NCI-H345 treated with DMSO at 0.1 percent for 48 hours (cell line): ENCODE measurements around the gene CPVL.
A peak's percentile ranks its signal among the peaks of the same experiment; 100 is the strongest.

ENCODE experiments used
- DNase-seq: peaks from one replicate; lab custom pipeline; 2025; ENCODE audit not compliant: unreplicated experiment; lab: John Stamatoyannopoulos, UW

The CPVL gene

GRCh38 chr7:29053105-29053872 lies 93.0 kb downstream of the CPVL start:
- DNase-seq, result no peak

GRCh38 chr7:29046978-29047377 lies 99.4 kb downstream of the CPVL start:
- no peak for DNase-seq

- DNase-seq, result no peak
These were observed 100.9 kb downstream of the CPVL start for GRCh38 chr7:29045258-29046086.

- DNase-seq, result no peak
These were observed 101.8 kb downstream of the CPVL start for GRCh38 chr7:29044554-29044953.

GRCh38 chr7:29043576-29043975 lies 102.8 kb downstream of the CPVL start:
- DNase-seq, result no peak

GRCh38 chr7:29042824-29043231 lies 103.5 kb downstream of the CPVL start:
- DNase-seq, result no peak

- DNase-seq, result no peak
These were observed 104.3 kb downstream of the CPVL start for GRCh38 chr7:29041991-29042390.

- no peak for DNase-seq
These were observed 105.8 kb downstream of the CPVL start for GRCh38 chr7:29040579-29040925.

GRCh38 chr7:29039821-29040578 lies 106.3 kb downstream of the CPVL start:
- no peak for DNase-seq

GRCh38 chr7:29038463-29038862 lies 107.9 kb downstream of the CPVL start:
- no peak for DNase-seq

GRCh38 chr7:29035044-29035740 lies 111.1 kb downstream of the CPVL start:
- DNase-seq, result no peak

- DNase-seq, result no peak
These were observed 112.8 kb downstream of the CPVL start for GRCh38 chr7:29033584-29033983.

GRCh38 chr7:29032146-29032545 lies 114.2 kb downstream of the CPVL start:
- no peak for DNase-seq

GRCh38 chr7:29030781-29031275 lies 115.5 kb downstream of the CPVL start:
- no peak for DNase-seq

- DNase-seq, result no peak
These were observed 123.9 kb downstream of the CPVL start for GRCh38 chr7:29022291-29022988.

- DNase-seq, result no peak
These were observed 126.4 kb downstream of the CPVL start for GRCh38 chr7:29019896-29020295.

GRCh38 chr7:29019387-29019786 lies 127.0 kb downstream of the CPVL start:
- no peak for DNase-seq

- DNase-seq, result peak; percentile 81
These were observed 128.6 kb downstream of the CPVL start for GRCh38 chr7:29017713-29018112.

GRCh38 chr7:29014725-29015124 lies 131.6 kb downstream of the CPVL start:
- DNase-seq, result no peak

- no peak for DNase-seq
These were observed 132.4 kb downstream of the CPVL start for GRCh38 chr7:29013931-29014330.
